Subcutaneous adipose tissue (tissue), 4 donors: ENCODE results near the gene TPX2. TPM values are rescaled to one million over a fixed set of nuclear protein-coding genes. Genes with fewer than 3 reads are reported as not detected.

Experiments used
- total RNA-seq, 4 donors: library from RNA; depleted of rRNA; stranded (reverse); fragments of >200 nt; gene quantifications; one replicate each; pipeline ENCODE4 v1.1.0, GENCODE V29; 2016
- TF ChIP-seq, protein P1 (sequence below): fragments of 450-650 bp; IDR thresholded peaks from one replicate; pipeline ENCODE4 v1.5.1; 2016; ENCODE audit warnings: low read depth, mild to moderate bottlenecking, control low read depth, antibody characterized with exemption, moderate library complexity

TPX2 gene
- total RNA-seq, 4 donors from 2014 or later, result 0.49 to 4.9 (median 2.9) TPM

DNA sequence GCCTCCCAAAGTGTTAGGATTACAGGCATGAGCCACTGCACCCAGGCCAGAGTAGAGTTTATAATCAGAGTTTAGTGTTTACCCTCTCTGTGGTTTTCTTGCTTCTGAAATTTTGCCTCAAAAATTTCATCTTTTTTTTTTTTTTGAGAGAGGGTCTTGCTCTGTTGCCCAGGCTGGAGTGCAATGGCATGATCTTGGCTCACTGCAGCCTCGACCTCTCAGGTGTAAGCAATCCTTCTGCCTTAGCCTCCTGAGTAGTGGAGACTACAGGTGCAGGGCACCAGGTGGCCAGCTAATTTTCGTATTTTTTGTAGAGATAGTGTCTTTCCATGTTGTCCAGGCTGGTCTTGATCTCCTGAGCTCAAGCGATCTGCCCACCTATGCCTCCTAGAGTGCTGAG is 28.7 kb downstream of the TPX2 start:
- TF ChIP-seq, protein P1, sequence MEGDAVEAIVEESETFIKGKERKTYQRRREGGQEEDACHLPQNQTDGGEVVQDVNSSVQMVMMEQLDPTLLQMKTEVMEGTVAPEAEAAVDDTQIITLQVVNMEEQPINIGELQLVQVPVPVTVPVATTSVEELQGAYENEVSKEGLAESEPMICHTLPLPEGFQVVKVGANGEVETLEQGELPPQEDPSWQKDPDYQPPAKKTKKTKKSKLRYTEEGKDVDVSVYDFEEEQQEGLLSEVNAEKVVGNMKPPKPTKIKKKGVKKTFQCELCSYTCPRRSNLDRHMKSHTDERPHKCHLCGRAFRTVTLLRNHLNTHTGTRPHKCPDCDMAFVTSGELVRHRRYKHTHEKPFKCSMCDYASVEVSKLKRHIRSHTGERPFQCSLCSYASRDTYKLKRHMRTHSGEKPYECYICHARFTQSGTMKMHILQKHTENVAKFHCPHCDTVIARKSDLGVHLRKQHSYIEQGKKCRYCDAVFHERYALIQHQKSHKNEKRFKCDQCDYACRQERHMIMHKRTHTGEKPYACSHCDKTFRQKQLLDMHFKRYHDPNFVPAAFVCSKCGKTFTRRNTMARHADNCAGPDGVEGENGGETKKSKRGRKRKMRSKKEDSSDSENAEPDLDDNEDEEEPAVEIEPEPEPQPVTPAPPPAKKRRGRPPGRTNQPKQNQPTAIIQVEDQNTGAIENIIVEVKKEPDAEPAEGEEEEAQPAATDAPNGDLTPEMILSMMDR, result no peak

DNA sequence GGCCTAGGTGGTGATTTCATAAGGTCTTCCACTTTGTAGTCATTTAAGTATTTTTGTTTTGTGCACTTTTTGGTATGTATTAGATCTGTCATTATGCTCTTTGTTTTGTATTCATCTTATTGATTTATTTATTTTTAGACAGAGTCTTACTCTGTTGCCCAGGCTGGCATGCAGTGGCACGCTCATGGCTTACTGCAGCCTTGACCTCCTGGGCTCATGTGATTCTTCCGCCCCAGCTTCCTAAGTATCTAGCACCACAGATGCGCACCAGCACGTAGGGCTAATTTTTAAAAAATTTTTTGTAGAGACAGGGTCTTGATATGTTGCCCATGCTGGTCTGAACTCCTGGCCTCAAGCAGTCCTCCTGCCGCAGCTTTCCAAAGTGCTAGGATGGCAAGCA is 30.6 kb downstream of the TPX2 start:
- TF ChIP-seq, protein P1, result no peak

DNA sequence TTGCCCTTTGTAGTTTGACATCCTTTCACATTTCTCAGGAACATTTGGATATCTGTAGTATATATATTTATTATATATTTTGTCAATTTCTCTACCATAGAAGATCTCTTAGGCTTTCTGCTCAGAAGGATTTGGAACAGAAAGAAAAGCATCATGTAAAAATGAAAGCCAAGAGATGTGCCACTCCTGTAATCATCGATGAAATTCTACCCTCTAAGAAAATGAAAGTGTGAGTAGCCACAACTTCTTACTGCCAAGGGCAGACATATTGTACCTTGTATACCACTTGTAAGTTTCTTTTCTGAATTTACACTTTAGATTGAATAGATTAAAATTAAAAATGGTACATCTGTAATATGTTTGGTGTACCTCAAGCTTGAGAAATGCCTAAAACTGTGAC is 31.2 kb downstream of the TPX2 start:
- TF ChIP-seq, protein P1, result no peak

DNA sequence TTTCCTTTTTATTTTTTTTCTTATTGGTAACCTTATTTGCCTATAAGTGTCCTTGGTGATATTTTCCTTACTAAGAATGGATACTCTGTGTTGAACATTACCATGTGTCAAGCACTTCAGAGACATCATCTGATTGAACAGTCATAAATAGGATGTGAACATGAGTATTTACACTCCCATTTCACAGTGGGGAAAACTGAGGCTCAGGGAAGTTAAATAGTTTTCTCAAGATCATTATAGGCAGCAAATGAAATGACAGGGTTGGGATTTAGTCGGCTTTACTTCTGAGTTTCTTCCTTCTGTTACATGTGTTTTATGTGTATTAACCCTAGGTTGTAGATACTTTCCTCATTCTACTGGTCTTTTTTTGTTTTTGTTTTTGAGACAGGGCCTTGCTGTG is 35.3 kb downstream of the TPX2 start:
- TF ChIP-seq, protein P1, result no peak

DNA sequence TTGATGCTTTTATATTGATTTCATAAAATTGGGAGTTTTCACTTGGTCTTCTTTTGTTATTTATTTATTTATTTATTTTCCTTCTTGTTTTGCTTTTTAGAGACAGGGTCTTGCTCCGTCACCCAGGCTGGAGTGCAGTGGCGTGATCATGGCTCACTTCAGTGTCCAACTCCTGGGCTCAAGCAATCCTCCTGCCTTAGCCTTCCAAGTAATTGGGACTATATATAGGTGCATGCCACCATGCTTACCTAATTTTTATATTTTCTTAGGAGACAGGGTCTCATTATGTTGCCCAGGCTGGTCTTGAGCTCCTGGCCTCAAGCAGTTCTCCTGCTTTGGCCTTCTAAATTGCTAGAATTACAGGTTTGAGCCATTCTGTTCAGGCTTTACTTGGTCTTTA is 41.7 kb downstream of the TPX2 start:
- TF ChIP-seq, protein P1, result no peak

DNA sequence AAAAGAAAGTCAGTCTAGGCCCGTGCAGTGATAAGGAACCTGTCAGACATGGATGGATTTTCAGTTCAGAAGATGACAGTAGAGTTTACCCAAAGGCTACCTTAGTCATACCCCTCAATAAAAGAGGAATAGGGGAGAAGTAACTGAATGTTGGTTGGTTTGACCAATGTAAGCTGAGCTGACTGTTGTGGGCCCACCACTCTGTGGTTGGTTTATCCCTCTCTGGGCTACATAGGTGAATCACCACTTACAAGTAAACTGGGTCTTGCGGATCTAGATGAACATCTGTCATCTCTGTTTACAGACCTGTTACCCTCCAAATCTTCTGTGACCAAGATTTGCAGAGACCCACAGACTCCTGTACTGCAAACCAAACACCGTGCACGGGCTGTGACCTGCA is 42.9 kb downstream of the TPX2 start:
- TF ChIP-seq, protein P1, result no peak

DNA sequence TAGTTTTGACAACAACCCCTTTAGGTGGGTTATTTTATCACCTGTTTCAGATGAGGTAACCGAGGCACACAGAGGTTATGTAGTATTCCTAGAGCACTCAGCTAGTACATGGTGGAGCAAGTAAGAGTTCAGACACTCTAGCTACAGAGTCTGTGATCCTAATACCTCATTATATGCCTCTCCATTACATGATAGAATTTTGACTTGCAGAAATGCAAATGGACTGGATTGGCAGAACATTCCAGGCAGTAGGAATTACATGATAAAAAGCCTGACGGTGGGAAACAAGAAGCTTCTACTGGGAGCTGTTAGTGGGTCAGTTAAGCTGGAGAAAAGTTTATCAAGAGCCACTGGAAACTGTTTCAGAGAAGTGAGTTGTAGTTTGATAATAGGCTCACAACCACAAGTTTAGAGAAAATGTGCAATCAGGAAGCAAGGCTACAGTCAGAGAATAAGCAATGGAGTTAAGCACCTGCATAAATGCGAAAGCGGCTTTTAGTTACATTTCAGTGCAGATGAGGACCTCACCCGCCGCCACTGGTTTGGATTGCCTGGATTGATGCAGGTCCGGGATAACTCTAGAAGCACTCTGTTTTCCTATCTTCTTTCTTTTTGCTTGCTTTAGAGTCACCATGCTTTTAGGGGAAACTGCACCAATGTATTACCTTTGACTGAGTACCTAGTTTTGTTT is 45.4 kb downstream of the TPX2 start:
- TF ChIP-seq, protein P1, result no peak
